ENCODE measurements around the gene C19orf25. TPM values are rescaled to one million over a fixed set of nuclear protein-coding genes. Genes with fewer than 3 reads are reported as not detected.

Gene C19orf25
- total RNA-seq, 1 donor: 30.0 TPM

DNA sequence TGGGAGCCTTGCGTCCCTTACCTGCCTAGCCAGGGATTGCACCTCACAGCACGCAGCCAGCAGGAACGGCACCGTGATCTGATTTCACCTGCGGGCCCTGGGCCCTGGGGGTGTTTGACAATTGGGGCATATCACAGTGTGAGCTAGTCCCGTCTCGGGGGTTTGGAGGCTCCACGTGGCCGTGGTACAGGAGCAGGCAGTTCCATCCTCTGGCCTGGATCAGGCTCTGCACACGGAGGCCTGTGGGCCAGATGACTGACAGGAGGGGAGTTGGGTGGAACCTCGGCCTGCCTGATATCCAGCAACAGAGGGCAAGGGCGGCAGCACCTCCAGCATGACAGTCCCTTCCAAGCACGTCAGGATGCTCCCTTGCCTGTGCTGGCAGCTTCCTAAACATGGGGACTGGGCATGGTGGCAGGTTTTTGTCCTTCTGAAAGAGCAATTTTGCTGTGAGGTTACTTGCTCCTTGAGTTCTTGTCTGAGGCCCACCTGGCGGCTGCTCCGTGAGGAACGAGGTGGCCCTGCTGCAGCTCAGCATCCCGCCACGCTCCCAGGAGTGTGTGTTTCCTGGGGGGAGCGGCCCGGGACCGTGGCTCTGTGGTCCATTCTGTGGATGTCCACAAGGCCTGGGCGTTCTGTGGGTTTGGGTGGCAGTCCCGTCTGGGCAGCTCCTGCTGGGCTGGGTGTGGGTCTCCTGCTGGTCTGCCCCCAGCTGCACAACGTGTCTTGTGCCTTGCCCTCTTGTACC lies 47.1 kb downstream of the C19orf25 start:
- Histone ChIP-seq H3K79me2 (ENCODE audit: insufficient read depth, low read length) (peaks cover 34% of the 10 kb centered on the region), H3K4me2 (ENCODE audit: insufficient read depth, low read length) (no peak overlapping the region), H3K4me1 (ENCODE audit: insufficient read depth, low read length) (peaks cover 5% of the 10 kb centered on the region), H4K20me1 (ENCODE audit: insufficient read depth, low read length) (peaks cover 24% of the 10 kb centered on the region), H3K4me3 (ENCODE audit: insufficient read depth, low read length) (no peak overlapping the region), H3K36me3 (ENCODE audit: insufficient read depth, low read length) (peaks cover 58% of the 10 kb centered on the region), H2AFZ (ENCODE audit: low read length) (no peak overlapping the region), H3K9me3 (ENCODE audit: low read depth, low read length) (no peaks in the 10 kb centered on the region), H3K27me3 (ENCODE audit: insufficient read depth, low read length) (no peaks in the 10 kb centered on the region), H3K27ac (ENCODE audit: low read depth, low read length) (no peak overlapping the region)
- TF ChIP-seq, protein P1, sequence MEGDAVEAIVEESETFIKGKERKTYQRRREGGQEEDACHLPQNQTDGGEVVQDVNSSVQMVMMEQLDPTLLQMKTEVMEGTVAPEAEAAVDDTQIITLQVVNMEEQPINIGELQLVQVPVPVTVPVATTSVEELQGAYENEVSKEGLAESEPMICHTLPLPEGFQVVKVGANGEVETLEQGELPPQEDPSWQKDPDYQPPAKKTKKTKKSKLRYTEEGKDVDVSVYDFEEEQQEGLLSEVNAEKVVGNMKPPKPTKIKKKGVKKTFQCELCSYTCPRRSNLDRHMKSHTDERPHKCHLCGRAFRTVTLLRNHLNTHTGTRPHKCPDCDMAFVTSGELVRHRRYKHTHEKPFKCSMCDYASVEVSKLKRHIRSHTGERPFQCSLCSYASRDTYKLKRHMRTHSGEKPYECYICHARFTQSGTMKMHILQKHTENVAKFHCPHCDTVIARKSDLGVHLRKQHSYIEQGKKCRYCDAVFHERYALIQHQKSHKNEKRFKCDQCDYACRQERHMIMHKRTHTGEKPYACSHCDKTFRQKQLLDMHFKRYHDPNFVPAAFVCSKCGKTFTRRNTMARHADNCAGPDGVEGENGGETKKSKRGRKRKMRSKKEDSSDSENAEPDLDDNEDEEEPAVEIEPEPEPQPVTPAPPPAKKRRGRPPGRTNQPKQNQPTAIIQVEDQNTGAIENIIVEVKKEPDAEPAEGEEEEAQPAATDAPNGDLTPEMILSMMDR (IDR thresholded peaks at IDR 0.05; ENCODE audit: extremely low read depth, low read depth, low read length): no peak
- no peak for DNase-seq (ENCODE audit: insufficient read length, low spot score, missing footprints)

DNA sequence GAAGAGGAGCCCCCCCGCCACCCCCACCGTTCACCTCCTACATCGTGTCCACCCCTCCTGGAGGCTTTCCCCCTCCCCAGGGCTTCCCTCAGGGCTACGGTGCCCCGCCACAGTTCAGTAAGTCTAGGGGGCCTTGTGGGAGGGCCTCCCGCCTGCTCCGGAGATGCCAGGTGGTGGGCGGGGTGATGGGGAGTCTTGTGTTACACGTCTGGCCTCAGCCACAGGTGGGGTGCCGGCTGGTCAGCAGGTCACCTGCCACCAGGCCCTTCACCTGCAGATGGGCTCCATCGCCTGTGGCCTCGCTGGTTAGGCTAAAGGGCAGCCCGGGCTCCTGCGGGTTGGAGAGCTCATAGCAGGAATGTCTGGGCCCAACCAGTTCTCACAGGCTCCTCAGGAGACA lies 48.8 kb downstream of the C19orf25 start:
- H3K4me3 ChIP-seq (ENCODE audit: insufficient read depth, low read length): no peak overlapping the region
- H3K79me2 ChIP-seq (ENCODE audit: insufficient read depth, low read length): peaks cover 50% of the 10 kb centered on the region
- TF ChIP-seq, protein P1 (IDR thresholded peaks at IDR 0.05; ENCODE audit: extremely low read depth, low read depth, low read length): no peak

DNA sequence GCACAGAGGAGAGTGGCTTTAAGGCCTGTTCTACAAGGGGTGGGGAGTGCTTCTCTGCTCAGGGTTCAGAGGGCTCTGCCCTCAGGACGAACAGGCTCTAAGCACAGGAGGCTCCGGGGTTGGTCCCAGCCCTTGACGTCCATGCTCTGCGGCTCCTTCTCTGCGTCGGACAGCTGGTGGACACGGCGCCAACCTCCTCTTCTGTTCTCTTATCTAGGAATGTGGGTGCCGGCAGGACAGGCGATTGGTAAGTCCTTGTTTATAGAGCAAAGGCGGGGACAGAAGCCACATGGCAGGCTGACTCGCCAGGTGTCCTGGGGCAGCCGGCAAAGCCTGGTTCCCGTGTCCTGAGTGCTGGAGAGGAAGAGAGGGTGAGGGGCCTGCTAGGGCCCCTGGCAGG lies 49.3 kb downstream of the C19orf25 start:
- TF ChIP-seq, protein P1 (IDR thresholded peaks at IDR 0.05; ENCODE audit: extremely low read depth, low read depth, low read length): no peak
- H3K79me2 ChIP-seq (ENCODE audit: insufficient read depth, low read length): peaks cover 55% of the 10 kb centered on the region
- H3K36me3 ChIP-seq (ENCODE audit: insufficient read depth, low read length): peaks cover 67% of the 10 kb centered on the region
- peaks cover 29% of the 10 kb centered on the region for H4K20me1 ChIP-seq (ENCODE audit: insufficient read depth, low read length)
- H3K4me1 ChIP-seq (ENCODE audit: insufficient read depth, low read length): no peaks in the 10 kb centered on the region
- no peaks in the 10 kb centered on the region for H3K27me3 ChIP-seq (ENCODE audit: insufficient read depth, low read length)
- no peak overlapping the region for H3K4me2 ChIP-seq (ENCODE audit: insufficient read depth, low read length)
- no peaks in the 10 kb centered on the region for H3K9me3 ChIP-seq (ENCODE audit: low read depth, low read length)
- no peak overlapping the region for H3K4me3 ChIP-seq (ENCODE audit: insufficient read depth, low read length)
- no peak overlapping the region for H3K27ac ChIP-seq (ENCODE audit: low read depth, low read length)
- DNase-seq (ENCODE audit: insufficient read length, low spot score, missing footprints): peak; percentile 90
- H2AFZ ChIP-seq (ENCODE audit: low read length): no peak overlapping the region

More for the DNA sequence above, 48.8 kb downstream of the C19orf25 start:
- H3K4me2 ChIP-seq (ENCODE audit: insufficient read depth, low read length): no peak overlapping the region
- DNase-seq (ENCODE audit: insufficient read length, low spot score, missing footprints): no peak
- no peaks in the 10 kb centered on the region for H3K4me1 ChIP-seq (ENCODE audit: insufficient read depth, low read length)
- H4K20me1 ChIP-seq (ENCODE audit: insufficient read depth, low read length): peaks cover 25% of the 10 kb centered on the region
- no peak overlapping the region for H2AFZ ChIP-seq (ENCODE audit: low read length)
- H3K9me3 ChIP-seq (ENCODE audit: low read depth, low read length): no peaks in the 10 kb centered on the region
- peaks cover 64% of the 10 kb centered on the region for H3K36me3 ChIP-seq (ENCODE audit: insufficient read depth, low read length)
- H3K27ac ChIP-seq (ENCODE audit: low read depth, low read length): no peak overlapping the region
- no peaks in the 10 kb centered on the region for H3K27me3 ChIP-seq (ENCODE audit: insufficient read depth, low read length)

DNA sequence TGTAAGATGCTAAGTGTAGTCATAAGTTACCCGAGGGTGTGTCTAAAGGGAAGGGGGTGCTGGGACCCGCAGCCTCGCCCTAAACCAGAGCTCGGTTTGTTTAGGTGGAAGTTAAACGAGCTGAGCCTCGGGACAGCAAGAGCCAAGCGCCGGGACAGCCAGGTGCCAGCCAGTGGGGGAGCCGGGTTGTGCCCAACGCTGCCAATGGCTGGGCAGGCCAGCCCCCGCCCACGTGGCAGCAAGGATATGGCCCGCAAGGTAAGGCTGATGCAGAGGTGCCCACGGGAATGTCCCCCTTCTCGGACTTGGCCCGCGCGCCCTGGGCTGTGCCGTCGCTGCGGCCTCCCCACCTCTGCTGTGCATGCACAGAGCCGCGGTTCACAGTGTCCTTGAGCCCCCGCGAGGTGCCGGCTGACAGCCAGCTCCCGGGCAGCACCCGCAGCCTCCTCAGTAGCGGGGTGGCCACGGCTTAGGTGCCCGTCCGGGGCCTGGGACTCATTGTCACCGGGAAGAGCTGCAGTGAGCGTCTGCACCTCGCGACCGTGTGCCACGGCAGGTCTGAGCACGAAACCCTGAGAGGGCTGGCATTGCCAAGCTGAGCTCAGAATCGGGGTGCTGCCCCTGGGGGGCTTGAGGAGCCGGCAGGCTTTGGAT lies 50.1 kb downstream of the C19orf25 start:
- Histone ChIP-seq H4K20me1 (ENCODE audit: insufficient read depth, low read length) (peaks cover 33% of the 10 kb centered on the region), H3K79me2 (ENCODE audit: insufficient read depth, low read length) (peaks cover 60% of the 10 kb centered on the region), H3K4me2 (ENCODE audit: insufficient read depth, low read length) (no peak overlapping the region), H3K36me3 (ENCODE audit: insufficient read depth, low read length) (peaks cover 69% of the 10 kb centered on the region), H3K4me1 (ENCODE audit: insufficient read depth, low read length) (no peaks in the 10 kb centered on the region), H3K27me3 (ENCODE audit: insufficient read depth, low read length) (no peaks in the 10 kb centered on the region), H3K9me3 (ENCODE audit: low read depth, low read length) (no peaks in the 10 kb centered on the region), H3K4me3 (ENCODE audit: insufficient read depth, low read length) (no peak overlapping the region), H2AFZ (ENCODE audit: low read length) (no peak overlapping the region), H3K27ac (ENCODE audit: low read depth, low read length) (no peak overlapping the region)
- TF ChIP-seq, protein P1 (IDR thresholded peaks at IDR 0.05; ENCODE audit: extremely low read depth, low read depth, low read length): no peak
- no peak for DNase-seq (ENCODE audit: insufficient read length, low spot score, missing footprints)
